ENCODE measurements around the gene MED29.

DNA sequence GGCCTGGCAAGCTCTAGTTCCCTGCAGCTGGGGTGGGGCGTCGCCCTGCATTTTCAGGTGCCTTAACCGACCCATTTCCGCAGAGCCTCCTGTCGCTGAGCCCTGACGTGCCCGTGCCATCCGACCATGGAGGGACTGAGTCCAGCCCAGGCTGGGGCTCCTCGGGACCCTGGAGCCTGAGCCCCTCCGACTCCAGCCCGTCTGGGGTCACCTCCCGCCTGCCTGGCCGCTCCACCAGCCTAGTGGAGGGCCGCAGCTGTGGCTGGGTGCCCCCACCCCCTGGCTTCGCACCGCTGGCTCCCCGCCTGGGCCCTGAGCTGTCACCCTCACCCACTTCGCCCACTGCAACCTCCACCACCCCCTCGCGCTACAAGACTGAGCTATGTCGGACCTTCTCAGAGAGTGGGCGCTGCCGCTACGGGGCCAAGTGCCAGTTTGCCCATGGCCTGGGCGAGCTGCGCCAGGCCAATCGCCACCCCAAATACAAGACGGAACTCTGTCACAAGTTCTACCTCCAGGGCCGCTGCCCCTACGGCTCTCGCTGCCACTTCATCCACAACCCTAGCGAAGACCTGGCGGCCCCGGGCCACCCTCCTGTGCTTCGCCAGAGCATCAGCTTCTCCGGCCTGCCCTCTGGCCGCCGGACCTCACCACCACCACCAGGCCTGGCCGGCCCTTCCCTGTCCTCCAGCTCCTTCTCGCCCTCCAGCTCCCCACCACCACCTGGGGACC is 16.6 kb downstream of the MED29 start:
- TF ChIP-seq CTCF (conservative IDR thresholded peaks at IDR 0.05; ENCODE audit: low read depth, low read length) (no peak), EZH2 (IDR thresholded peaks at IDR 0.05; ENCODE audit: borderline replicate concordance, low read depth, low read length, poor library complexity, severe bottlenecking) (no peak)

Data from A673 (cell line).